ENCODE data around the gene ZNF638. TPM values are rescaled to one million over a fixed set of nuclear protein-coding genes. Genes with fewer than 3 reads are reported as not detected.
A peak's percentile ranks its signal among the peaks of the same experiment; 100 is the strongest.

The ZNF638 gene, protein sequence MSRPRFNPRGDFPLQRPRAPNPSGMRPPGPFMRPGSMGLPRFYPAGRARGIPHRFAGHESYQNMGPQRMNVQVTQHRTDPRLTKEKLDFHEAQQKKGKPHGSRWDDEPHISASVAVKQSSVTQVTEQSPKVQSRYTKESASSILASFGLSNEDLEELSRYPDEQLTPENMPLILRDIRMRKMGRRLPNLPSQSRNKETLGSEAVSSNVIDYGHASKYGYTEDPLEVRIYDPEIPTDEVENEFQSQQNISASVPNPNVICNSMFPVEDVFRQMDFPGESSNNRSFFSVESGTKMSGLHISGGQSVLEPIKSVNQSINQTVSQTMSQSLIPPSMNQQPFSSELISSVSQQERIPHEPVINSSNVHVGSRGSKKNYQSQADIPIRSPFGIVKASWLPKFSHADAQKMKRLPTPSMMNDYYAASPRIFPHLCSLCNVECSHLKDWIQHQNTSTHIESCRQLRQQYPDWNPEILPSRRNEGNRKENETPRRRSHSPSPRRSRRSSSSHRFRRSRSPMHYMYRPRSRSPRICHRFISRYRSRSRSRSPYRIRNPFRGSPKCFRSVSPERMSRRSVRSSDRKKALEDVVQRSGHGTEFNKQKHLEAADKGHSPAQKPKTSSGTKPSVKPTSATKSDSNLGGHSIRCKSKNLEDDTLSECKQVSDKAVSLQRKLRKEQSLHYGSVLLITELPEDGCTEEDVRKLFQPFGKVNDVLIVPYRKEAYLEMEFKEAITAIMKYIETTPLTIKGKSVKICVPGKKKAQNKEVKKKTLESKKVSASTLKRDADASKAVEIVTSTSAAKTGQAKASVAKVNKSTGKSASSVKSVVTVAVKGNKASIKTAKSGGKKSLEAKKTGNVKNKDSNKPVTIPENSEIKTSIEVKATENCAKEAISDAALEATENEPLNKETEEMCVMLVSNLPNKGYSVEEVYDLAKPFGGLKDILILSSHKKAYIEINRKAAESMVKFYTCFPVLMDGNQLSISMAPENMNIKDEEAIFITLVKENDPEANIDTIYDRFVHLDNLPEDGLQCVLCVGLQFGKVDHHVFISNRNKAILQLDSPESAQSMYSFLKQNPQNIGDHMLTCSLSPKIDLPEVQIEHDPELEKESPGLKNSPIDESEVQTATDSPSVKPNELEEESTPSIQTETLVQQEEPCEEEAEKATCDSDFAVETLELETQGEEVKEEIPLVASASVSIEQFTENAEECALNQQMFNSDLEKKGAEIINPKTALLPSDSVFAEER (N-terminal part only)
- total RNA-seq (2013; cell fraction: nucleolus; rRNA removed): 1,220 and 1,246 TPM in 2 replicates
- 84.2 and 99.9 TPM in 2 replicates for total RNA-seq (2014; rRNA removed)
- 133 and 146 TPM in 2 replicates for total RNA-seq (2014; rRNA removed; fragmentation: Illumina TruSeq; extraction: Trizol)
- total RNA-seq (2021): 66.0 and 66.9 TPM in 2 replicates
- polyA plus RNA-seq (2011; ENCODE audit: low read depth): 45.0 TPM
- 105 and 172 TPM in 2 replicates for polyA plus RNA-seq (2011; rRNA removed)
- polyA plus RNA-seq (2011; cell fraction: cytosol; rRNA removed): 45.2 and 50.6 TPM in 2 replicates
- polyA plus RNA-seq (2011; cell fraction: nucleus; rRNA removed): 176 and 212 TPM in 2 replicates
- polyA plus RNA-seq (2012): 56.1 and 83.2 TPM in 2 replicates
- polyA plus RNA-seq (2014; fragmentation: Illumina TruSeq; extraction: Trizol): 84.4 and 143 TPM in 2 replicates
- polyA plus RNA-seq (2014; fragmentation: Nextera tagmentation; extraction: Ambion mirVana): 10 to 100 TPM; 37.6 to 40.5 TPM
- 49.1 and 61.2 TPM in 2 replicates for polyA plus RNA-seq (2014; rRNA removed)
- polyA plus RNA-seq (2016; fragmentation: Nextera tagmentation; extraction: Ambion mirVana): 10 to 100 TPM; 58.1 to 62.1 TPM
- polyA minus RNA-seq (2011; rRNA and poly(A)+ RNA removed): 274 and 289 TPM in 2 replicates
- polyA minus RNA-seq (2011; cell fraction: cytosol; rRNA and poly(A)+ RNA removed): 41.8 and 52.6 TPM in 2 replicates
- 262 and 321 TPM in 2 replicates for polyA minus RNA-seq (2011; cell fraction: nucleus; rRNA and poly(A)+ RNA removed)
- Bru-seq, nascent RNA: percentile 87 among the genes with signal in this experiment
- percentile 95 among the genes with signal in this experiment for BruChase-seq, experiment 1, labeled RNA remaining after a 6-hour chase
- BruChase-seq, experiment 2, labeled RNA remaining after a 2-hour chase: percentile 95 among the genes with signal in this experiment
- long read RNA-seq, experiment 1, full-length matches to known transcripts: 2 of 21 reads
- long read RNA-seq, experiment 1, partial matches to known transcripts: 5 of 21 reads
- long read RNA-seq, experiment 1, other reads (novel, unspliced or antisense): 14 of 21 reads
- long read RNA-seq, experiment 2, partial matches to known transcripts: 167 of 304 reads
- long read RNA-seq, experiment 2, other reads (novel, unspliced or antisense): 135 of 304 reads

DNA sequence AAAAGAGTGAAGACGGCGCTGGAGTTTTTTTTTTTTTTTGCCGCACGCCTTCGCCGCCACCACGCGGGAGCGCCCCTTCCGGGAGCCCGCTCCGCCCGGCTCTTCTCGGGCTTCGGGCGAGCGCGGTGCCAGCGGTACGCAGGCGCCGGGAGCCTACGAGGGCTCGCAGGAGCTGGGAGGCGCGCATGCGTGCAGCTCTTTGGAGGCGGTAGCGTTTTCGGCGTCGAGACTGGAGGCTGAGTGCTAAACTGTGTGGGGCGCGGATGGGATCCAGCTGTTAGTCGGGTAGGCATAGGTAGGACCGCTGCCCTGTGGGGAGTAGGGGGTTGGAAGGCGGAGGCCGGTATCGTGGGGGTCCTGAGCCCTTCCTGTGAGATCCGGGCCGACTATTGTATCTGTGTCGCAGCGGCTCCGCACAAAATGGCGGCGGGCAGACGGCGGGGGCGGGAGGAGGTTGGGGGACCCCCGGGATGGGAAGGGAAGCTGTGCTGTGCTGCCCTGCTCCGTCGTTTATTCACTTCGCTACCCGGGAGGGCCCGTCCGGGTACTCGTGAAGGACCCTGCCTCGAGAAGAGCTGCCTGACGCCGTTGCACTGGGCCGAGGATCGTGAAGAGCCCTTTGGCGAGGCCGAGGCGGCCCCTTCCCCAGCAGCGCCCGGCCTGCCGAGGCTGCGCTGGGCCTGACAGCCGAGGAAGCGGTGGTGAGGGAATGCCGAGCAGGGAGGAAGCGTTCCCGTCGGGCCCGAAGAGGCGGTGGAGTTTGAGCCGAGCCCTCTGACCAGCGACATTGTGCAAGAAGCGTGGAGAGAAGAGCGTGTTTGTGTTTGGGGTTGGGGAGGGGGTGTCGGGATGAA is at the start of gene ZNF638:
Gene ZNF638 (plus strand): TSS at position 202 of the 854 bp plus-strand sequence. CDS start 17,173 bp downstream, outside the sequence.
- under 1% methylated on average over 61 of the region's 82 CpGs for WGBS (ENCODE audit: insufficient coverage, insufficient replicate concordance, low lambda C conversion rate, missing lambda C conversion rate)
- RAD21 ChIA-PET (ENCODE audit: unreplicated experiment): interaction anchor here (0.6 to 3.2 kb wide), 13 partner anchors 9 to 262 kb away, joined by 3 to 19 read pairs (median 4); partner anchors contain the start of gene PAIP2B
- Histone ChIP-seq H3K36me3 (ENCODE audit: control insufficient read depth in 2 of 2, insufficient read depth in 2 of 2, low read length in 1 of 2) (peaks cover 0 to 4% of the 10 kb centered on the region in 2 experiments; a peak in 1 of 4 replicates), H3K9me3 (replicated peaks; ENCODE audit: control insufficient read depth, insufficient read depth, low read length) (no peaks in the 10 kb centered on the region; the same call in 2 of the 3 replicates), H4K20me1 (ENCODE audit: control insufficient read depth, insufficient read depth) (no peaks in the 10 kb centered on the region), H3K4me2 (ENCODE audit: control insufficient read depth, insufficient read depth) (peak within 1 kb of the TSS; percentile 83), H3K27ac (ENCODE audit: control insufficient read depth, insufficient read depth) (peak within 1 kb of the TSS; percentile 80), H3K27me3 (replicated peaks in 1 of 2; ENCODE audit: control insufficient read depth in 2 of 2, insufficient read depth in 2 of 2, low read length in 1 of 2) (no peaks in the 10 kb centered on the region), H3K79me2 (ENCODE audit: control insufficient read depth, insufficient read depth, low read length) (peaks cover 51% of the 10 kb centered on the region), H2AFZ (ENCODE audit: control insufficient read depth, low read depth, low read length) (peak within 1 kb of the TSS; percentile 96), H3K4me1 (ENCODE audit: control insufficient read depth, insufficient read depth, low read length) (no peaks in the 10 kb centered on the region), H3K9ac (ENCODE audit: control insufficient read depth, insufficient read depth, low read length) (peak within 1 kb of the TSS; percentile 81), H3K4me3 (peak within 1 kb of the TSS; percentile 77)
- DNase-seq (ENCODE audit: low read depth, low spot score) (peak; percentile 71), FAIRE-seq (peak; percentile 83), ATAC-seq (peak; percentile 98)
- CTCF ChIA-PET: interaction anchor here (0.6 to 5.6 kb wide), 20 partner anchors 12 to 267 kb away, joined by 3 to 50 read pairs (median 4); partner anchors contain the start of gene MPHOSPH10
- in situ Hi-C loops (cut with MboI) (no loop called here), intact Hi-C loops (cut with micrococcal nuclease; ENCODE audit: unreplicated experiment) (no loop called here)
- POLR2A ChIA-PET: interaction anchor here (0.6 to 2.5 kb wide), 8 partner anchors 13 to 264 kb away, joined by 3 to 13 read pairs (median 6); partner anchors contain the start of gene NAGK
- no TSS peak for BruUV-seq (replicated peaks)
- SMC1A ChIA-PET (ENCODE audit: uncharacterized antibody, unreplicated experiment): interaction anchor here (1.0 to 3.7 kb wide), 10 partner anchors 8 to 1585 kb away, joined by 3 to 15 read pairs (median 6); partner anchors contain the start of genes EMX1 and NAGK
- no peak for TF ChIP-seq RUNX3 (IDR thresholded peaks at IDR 0.05; ENCODE audit: low read length)
- TF ChIP-seq SMC3 (IDR thresholded peaks at IDR 0.05; ENCODE audit: borderline replicate concordance, low read length): peak; percentile 28; the same call in 1 of the 2 replicates
- peak; percentile 50; the same call in 1 of the 2 replicates for TF ChIP-seq TAF1 (IDR thresholded peaks at IDR 0.05; ENCODE audit: borderline replicate concordance, low read depth, low read length)
- TF ChIP-seq CREM (IDR thresholded peaks at IDR 0.05; ENCODE audit: low read depth): no peak
- TF ChIP-seq SUZ12 (IDR thresholded peaks at IDR 0.05; ENCODE audit: unreplicated experiment): no peak
- no peak for TF ChIP-seq ZNF622 (IDR thresholded peaks at IDR 0.05)
- no peak for TF ChIP-seq CBFB (IDR thresholded peaks at IDR 0.05; ENCODE audit: low read depth)
- TF ChIP-seq BMI1 (IDR thresholded peaks at IDR 0.05; ENCODE audit: borderline replicate concordance): no peak
- no peak for TF ChIP-seq ZSCAN29 (IDR thresholded peaks at IDR 0.05)
- TF ChIP-seq, protein P1, sequence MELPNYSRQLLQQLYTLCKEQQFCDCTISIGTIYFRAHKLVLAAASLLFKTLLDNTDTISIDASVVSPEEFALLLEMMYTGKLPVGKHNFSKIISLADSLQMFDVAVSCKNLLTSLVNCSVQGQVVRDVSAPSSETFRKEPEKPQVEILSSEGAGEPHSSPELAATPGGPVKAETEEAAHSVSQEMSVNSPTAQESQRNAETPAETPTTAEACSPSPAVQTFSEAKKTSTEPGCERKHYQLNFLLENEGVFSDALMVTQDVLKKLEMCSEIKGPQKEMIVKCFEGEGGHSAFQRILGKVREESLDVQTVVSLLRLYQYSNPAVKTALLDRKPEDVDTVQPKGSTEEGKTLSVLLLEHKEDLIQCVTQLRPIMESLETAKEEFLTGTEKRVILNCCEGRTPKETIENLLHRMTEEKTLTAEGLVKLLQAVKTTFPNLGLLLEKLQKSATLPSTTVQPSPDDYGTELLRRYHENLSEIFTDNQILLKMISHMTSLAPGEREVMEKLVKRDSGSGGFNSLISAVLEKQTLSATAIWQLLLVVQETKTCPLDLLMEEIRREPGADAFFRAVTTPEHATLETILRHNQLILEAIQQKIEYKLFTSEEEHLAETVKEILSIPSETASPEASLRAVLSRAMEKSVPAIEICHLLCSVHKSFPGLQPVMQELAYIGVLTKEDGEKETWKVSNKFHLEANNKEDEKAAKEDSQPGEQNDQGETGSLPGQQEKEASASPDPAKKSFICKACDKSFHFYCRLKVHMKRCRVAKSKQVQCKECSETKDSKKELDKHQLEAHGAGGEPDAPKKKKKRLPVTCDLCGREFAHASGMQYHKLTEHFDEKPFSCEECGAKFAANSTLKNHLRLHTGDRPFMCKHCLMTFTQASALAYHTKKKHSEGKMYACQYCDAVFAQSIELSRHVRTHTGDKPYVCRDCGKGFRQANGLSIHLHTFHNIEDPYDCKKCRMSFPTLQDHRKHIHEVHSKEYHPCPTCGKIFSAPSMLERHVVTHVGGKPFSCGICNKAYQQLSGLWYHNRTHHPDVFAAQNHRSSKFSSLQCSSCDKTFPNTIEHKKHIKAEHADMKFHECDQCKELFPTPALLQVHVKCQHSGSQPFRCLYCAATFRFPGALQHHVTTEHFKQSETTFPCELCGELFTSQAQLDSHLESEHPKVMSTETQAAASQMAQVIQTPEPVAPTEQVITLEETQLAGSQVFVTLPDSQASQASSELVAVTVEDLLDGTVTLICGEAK (IDR thresholded peaks at IDR 0.05; ENCODE audit: borderline replicate concordance): no peak

Measured in GM12878 (cell line).